ENCODE results near the gene MID1.

The MID1 gene

GRCh38 chrX:10576777-10577447 is 43.5 kb downstream of the MID1 start:
- no peak for DNase-seq

GRCh38 chrX:10576186-10576585 is 44.2 kb downstream of the MID1 start:
- no peak for DNase-seq

GRCh38 chrX:10574663-10575062 is 45.7 kb downstream of the MID1 start:
- no peak for DNase-seq

GRCh38 chrX:10571260-10571659 is 49.1 kb downstream of the MID1 start:
- no peak for DNase-seq

- DNase-seq: no peak
Observed at GRCh38 chrX:10570601-10571000, 49.8 kb downstream of the MID1 start.

- DNase-seq: no peak
Observed at GRCh38 chrX:10569946-10570345, 50.4 kb downstream of the MID1 start.

- no peak for DNase-seq
Observed at GRCh38 chrX:10568428-10568827, 52.0 kb downstream of the MID1 start.

- DNase-seq: no peak
Observed at GRCh38 chrX:10567136-10567535, 53.2 kb downstream of the MID1 start.

- no peak for DNase-seq
Observed at GRCh38 chrX:10566716-10567097, 53.7 kb downstream of the MID1 start.

- DNase-seq: no peak
Observed at GRCh38 chrX:10564484-10564883, 55.9 kb downstream of the MID1 start.

GRCh38 chrX:10557166-10557565 is 63.2 kb downstream of the MID1 start:
- DNase-seq: no peak

GRCh38 chrX:10556405-10556804 is 64.0 kb downstream of the MID1 start:
- no peak for DNase-seq

- no peak for DNase-seq
Observed at GRCh38 chrX:10555846-10556245, 64.5 kb downstream of the MID1 start.

- no peak for DNase-seq
Observed at GRCh38 chrX:10554612-10555270, 65.6 kb downstream of the MID1 start.

- no peak for DNase-seq
Observed at GRCh38 chrX:10549280-10549679, 71.1 kb downstream of the MID1 start.

GRCh38 chrX:10548688-10549087 is 71.7 kb downstream of the MID1 start:
- no peak for DNase-seq

GRCh38 chrX:10545882-10546281 is 74.5 kb downstream of the MID1 start:
- DNase-seq: no peak

GRCh38 chrX:10542586-10542985 is 77.8 kb downstream of the MID1 start:
- no peak for DNase-seq

- no peak for DNase-seq
Observed at GRCh38 chrX:10538831-10539230, 81.6 kb downstream of the MID1 start.

GRCh38 chrX:10537308-10537707 is 83.1 kb downstream of the MID1 start:
- DNase-seq: no peak

GRCh38 chrX:10536744-10537143 is 83.6 kb downstream of the MID1 start:
- no peak for DNase-seq

GRCh38 chrX:10534611-10535010 is 85.8 kb downstream of the MID1 start:
- no peak for DNase-seq

- DNase-seq: no peak
Observed at GRCh38 chrX:10533696-10534365, 86.6 kb downstream of the MID1 start.

- no peak for DNase-seq
Observed at GRCh38 chrX:10531927-10532326, 88.5 kb downstream of the MID1 start.

All from GDM1 (cell line).